Ureter (tissue), 1 donor: Measurements from ENCODE around the gene PIWIL4. TPM values are rescaled to one million over a fixed set of nuclear protein-coding genes. Genes with fewer than 3 reads are reported as not detected.
"Not testable (repeated sequence)": the region's sequence is repeated elsewhere in the genome, so short reads cannot be mapped to it uniquely, and the experiment has no call there.

Experiments used
- DNase-seq: peaks from one replicate; pipeline ENCODE4 v3.0.0-alpha.2; 2020; ENCODE audit warnings: low spot score
- total RNA-seq: library from RNA; stranded (reverse); gene quantifications from one replicate; pipeline ENCODE4 v1.2.4, GENCODE V29; 2023
- donor health status: DM: yes; HTN: yes; CAD: no.

PIWIL4 gene
- total RNA-seq, 1 donor from 2014 or later = 3.7 TPM

- no peak for DNase-seq
These were observed 20.3 kb upstream of the PIWIL4 start for GRCh38 chr11:94546886-94547285.

DNA sequence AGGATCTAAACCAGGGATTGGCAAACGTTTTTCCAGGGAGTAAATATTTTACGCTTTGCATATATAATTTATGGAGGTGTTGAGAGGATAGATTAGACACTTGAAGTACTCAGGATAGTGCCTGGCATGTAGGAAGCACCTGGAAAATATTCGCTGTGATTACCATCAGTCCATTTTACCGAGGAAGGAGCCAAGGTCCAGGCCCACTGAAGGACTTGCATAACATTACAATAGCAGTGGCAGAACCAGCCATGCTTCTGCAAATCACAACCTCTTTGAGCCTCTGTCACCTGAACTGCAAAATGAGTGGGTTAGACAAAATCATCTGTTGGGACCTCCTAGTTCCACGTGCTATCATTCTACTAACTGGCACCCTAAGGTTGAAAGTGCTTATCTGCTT lies 18.0 kb upstream of the PIWIL4 start:
- DNase-seq = no peak

DNA sequence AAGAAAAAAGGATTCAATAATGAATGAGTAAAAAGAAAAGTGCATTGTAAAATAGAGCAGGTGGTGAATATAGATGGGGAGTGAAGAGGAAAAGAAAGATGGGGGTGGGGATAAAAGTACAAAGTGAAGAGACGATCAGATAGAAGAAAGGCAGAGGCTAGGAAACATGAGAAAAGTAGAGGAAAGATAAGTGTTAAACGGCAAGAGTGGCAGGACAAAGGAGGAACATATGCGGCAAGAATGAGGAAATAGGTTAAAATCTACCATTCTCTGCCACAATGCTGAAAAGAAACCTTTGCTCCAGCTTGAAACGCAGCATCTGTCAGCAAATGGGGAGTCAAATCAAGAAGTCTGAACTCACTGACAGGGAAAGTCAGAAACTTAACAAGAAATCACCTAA lies 16.7 kb upstream of the PIWIL4 start:
- no peak for DNase-seq

DNA sequence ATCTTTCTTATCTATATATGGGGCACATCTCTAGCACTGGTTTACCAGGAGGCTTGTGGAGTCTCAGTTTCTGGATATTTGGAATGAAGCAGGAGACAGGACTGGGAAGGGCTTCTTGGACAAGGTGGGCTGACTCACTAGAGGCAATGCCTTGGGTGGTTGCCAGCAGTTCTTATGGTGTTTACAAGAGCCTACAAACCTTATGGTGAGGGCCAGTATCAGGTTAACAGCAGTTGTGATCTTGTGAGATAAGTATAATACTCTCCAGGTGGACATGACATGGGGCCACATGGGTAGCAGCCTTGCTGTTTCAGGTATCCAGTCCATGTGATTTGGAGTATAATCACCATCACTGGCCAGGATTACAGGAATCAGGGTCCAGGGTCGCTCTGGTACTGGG lies 13.2 kb upstream of the PIWIL4 start:
- DNase-seq = no peak

- not testable (repeated sequence) for DNase-seq
These were observed 11.3 kb upstream of the PIWIL4 start for GRCh38 chr11:94555752-94556329.

DNA sequence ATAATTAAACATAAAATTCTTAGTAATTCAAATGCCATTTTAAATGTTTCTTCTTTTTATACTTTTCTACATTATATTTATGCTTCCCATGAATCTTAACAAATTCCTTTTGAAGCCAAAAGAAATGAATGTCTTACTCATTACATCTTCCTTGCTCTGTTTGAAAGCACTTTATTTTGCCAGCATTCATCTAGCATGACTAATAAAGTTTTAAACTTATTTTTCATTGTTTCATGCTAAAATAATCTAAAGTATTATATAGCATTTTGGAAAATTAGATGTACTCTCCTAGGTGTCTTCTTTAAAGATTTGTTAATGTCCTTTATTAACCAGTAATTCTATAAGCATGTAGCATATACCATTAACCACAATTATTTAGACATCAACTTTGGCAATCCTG lies 9.7 kb upstream of the PIWIL4 start:
- DNase-seq = no peak

DNA sequence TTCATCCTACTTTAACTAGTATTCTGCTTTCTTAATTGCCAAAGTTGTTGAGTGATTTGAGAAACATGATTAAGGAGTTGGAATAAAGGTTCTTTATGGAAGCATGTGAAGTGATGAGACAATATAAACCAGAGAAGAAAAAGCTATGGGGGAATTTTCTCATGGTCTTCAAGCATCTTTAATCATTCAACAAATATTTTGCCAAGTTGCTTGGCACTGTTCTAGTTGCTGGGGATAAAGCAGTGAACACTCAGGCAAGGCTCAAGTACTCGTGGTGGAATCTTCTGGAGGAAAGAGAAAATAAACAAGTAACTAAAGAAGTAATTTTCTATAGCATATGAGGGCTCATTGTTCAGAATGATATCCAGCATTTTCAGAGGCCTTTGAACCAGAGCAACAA lies 9.2 kb upstream of the PIWIL4 start:
- no peak for DNase-seq

GRCh38 chr11:94558468-94558867 lies 8.7 kb upstream of the PIWIL4 start:
- DNase-seq = no peak

DNA sequence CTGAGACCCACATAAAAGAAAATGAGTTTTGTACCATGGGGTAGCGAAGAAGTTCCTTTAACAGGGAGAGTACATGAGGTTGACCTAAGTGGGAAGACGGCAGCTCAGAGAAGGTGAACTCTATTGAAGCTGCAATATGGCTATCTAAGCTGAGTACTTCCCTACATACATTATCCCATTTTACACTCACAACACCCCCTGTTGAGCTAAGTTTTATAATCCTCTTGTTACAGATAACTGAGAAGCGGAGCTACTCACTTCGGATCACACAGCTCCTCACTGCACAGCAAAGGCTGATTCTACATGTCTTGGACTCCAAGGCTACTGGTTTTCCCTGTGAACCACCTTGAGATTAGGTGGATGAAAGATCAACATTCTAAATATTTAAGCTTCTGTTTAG lies 8.2 kb upstream of the PIWIL4 start:
- DNase-seq = no peak

- DNase-seq = no peak
These were observed 7.8 kb upstream of the PIWIL4 start for GRCh38 chr11:94559361-94559760.

DNA sequence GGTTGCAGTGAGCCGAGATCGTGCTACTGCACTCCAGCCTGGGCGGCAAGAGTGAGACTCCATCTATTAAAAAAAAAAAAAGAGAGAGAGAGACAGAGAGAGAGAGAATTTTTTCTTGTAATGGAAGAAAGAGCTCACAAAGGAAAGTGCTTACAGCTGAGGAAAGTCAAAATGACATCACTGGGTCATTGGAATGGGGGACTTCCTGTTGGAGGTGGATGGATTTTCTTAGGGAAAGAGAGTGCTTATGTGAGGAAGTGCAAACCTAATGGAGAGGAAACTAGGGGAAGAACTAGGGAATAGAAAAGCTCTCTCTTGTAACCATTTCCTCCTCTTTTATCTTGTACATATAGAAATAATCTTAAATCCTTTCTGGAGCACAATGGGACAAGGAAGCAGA lies 6.3 kb upstream of the PIWIL4 start:
- DNase-seq = no peak

DNA sequence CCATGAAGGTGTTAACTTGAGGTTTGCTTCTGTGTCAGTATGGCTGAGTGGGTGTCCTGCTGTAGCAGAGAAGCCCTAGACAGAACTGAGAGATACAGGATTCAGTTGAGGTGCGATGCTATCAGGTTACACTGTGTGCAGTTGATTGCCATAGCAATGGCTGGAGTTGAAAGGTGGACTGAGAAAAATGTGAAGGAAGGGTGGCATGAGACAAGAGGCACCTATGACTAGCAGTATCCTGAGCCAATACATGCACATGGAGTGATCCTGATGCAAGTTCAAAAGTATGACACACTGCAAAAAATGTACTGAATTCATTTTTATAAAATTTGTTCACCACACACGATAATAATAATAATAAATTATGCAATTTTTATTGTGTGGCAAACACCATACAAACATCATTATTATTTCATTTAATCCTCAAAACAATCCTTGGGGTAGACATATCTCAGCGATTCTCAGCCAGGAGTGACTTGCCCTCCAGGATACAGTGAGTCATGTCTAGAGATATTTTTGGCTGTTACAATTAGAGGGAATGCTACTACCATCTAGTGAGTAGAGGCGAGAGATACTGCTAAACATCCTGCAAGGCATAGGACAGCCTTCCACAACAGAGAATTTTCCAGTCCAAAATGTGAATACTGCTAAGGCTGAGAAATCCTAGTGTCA lies 3.9 kb upstream of the PIWIL4 start:
- no peak for DNase-seq

- DNase-seq = no peak
These were observed 3.2 kb upstream of the PIWIL4 start for GRCh38 chr11:94563848-94564467.

GRCh38 chr11:94568200-94568599 lies 1.0 kb downstream of the PIWIL4 start:
- DNase-seq = no peak

- DNase-seq = no peak
These were observed 1.5 kb downstream of the PIWIL4 start for GRCh38 chr11:94568717-94569116.

GRCh38 chr11:94572975-94573374 lies 5.8 kb downstream of the PIWIL4 start:
- not testable (repeated sequence) for DNase-seq

- no peak for DNase-seq
These were observed 7.2 kb downstream of the PIWIL4 start for GRCh38 chr11:94574193-94574961.

- no peak for DNase-seq
These were observed 9.1 kb downstream of the PIWIL4 start for GRCh38 chr11:94576306-94576705.

- DNase-seq = no peak
These were observed 10.7 kb downstream of the PIWIL4 start for GRCh38 chr11:94577841-94578240.

- DNase-seq = no peak
These were observed 14.8 kb downstream of the PIWIL4 start for GRCh38 chr11:94581926-94582325.

DNA sequence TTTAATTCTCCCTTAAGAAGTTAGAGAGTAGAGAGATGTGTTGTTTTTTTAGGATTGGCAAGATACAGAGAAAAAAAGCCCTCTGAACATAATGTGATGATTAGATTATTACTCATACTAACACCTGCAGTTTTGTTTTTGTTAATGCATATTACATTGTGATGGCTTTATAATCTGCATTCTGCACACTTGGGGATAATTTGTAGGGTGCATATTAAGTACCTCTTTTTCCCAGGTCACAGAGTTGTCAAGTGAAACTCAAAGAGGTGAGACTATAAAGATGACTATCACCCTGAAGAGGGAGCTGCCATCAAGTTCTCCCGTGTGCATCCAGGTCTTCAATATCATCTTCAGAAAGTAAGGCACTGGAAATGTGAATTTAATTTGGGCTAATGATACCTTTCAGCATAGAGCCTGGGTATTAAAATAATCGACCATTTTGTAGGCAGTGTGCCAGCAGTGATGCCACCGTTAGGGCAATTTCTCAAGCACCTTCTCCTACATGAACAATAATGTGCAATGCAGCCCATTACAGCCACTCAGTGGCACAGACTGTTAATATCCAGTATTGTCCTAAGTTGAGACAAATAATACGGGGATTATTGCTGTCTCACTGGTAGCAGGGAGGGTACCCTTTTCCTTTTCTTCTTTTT lies 16.2 kb downstream of the PIWIL4 start:
- no peak for DNase-seq

- DNase-seq = no peak
These were observed 16.8 kb downstream of the PIWIL4 start for GRCh38 chr11:94583866-94584500.
